Measurements from ENCODE around the gene CSTB.

CSTB gene

GRCh38 chr21:43797925-43798715 lies 22.0 kb upstream of the CSTB start:
- no peak overlapping the region for H3K27ac ChIP-seq (ENCODE audit: low read depth, low read length)
- H3K36me3 ChIP-seq (ENCODE audit: insufficient read depth, low read length): peaks cover 82% of the 10 kb centered on the region

GRCh38 chr21:43797415-43797814 lies 21.3 kb upstream of the CSTB start:
- Histone ChIP-seq H3K9me3 (ENCODE audit: low read length) (no peaks in the 10 kb centered on the region), H3K9ac (ENCODE audit: low read length) (no peak overlapping the region), H3K27me3 (ENCODE audit: control insufficient read depth in 1 of 2, insufficient read depth in 2 of 2, low read length in 2 of 2) (no peaks in the 10 kb centered on the region), H3K4me3 (ENCODE audit: low read depth in 1 of 2, low read length in 2 of 2) (no peak overlapping the region), H3K27ac (ENCODE audit: low read depth, low read length) (no peak overlapping the region), H3K36me3 (ENCODE audit: insufficient read depth, low read length) (peaks cover 89% of the 10 kb centered on the region), H3K4me1 (ENCODE audit: insufficient read depth, low read length) (no peaks in the 10 kb centered on the region)

More at GRCh38 chr21:43797925-43798715, 22.0 kb upstream of the CSTB start:
- H3K4me1 ChIP-seq (ENCODE audit: insufficient read depth, low read length): no peaks in the 10 kb centered on the region
- no peak overlapping the region for H3K4me3 ChIP-seq (ENCODE audit: low read depth in 1 of 2, low read length in 2 of 2)
- no peaks in the 10 kb centered on the region for H3K27me3 ChIP-seq (ENCODE audit: control insufficient read depth in 1 of 2, insufficient read depth in 2 of 2, low read length in 2 of 2)
- H3K9ac ChIP-seq (ENCODE audit: low read length): no peak overlapping the region
- no peaks in the 10 kb centered on the region for H3K9me3 ChIP-seq (ENCODE audit: low read length)

GRCh38 chr21:43794857-43795256 lies 18.7 kb upstream of the CSTB start:
- no peak overlapping the region for H3K9ac ChIP-seq (ENCODE audit: low read length)
- H3K4me1 ChIP-seq (ENCODE audit: insufficient read depth, low read length): peaks cover 10% of the 10 kb centered on the region
- peaks cover 74% of the 10 kb centered on the region for H3K36me3 ChIP-seq (ENCODE audit: insufficient read depth, low read length)

GRCh38 chr21:43794311-43794710 lies 18.2 kb upstream of the CSTB start:
- H3K4me3 ChIP-seq (ENCODE audit: low read depth in 1 of 2, low read length in 2 of 2): no peak overlapping the region
- no peak overlapping the region for H3K9ac ChIP-seq (ENCODE audit: low read length)
- H3K36me3 ChIP-seq (ENCODE audit: insufficient read depth, low read length): peaks cover 72% of the 10 kb centered on the region
- no peaks in the 10 kb centered on the region for H3K27me3 ChIP-seq (ENCODE audit: control insufficient read depth in 1 of 2, insufficient read depth in 2 of 2, low read length in 2 of 2)
- H3K9me3 ChIP-seq (ENCODE audit: low read length): no peaks in the 10 kb centered on the region
- H3K27ac ChIP-seq (ENCODE audit: low read depth, low read length): no peak overlapping the region
- H3K4me1 ChIP-seq (ENCODE audit: insufficient read depth, low read length): peaks cover 11% of the 10 kb centered on the region

More at GRCh38 chr21:43794857-43795256, 18.7 kb upstream of the CSTB start:
- Histone ChIP-seq H3K27ac (ENCODE audit: low read depth, low read length) (no peak overlapping the region), H3K27me3 (ENCODE audit: control insufficient read depth in 1 of 2, insufficient read depth in 2 of 2, low read length in 2 of 2) (no peaks in the 10 kb centered on the region), H3K9me3 (ENCODE audit: low read length) (no peaks in the 10 kb centered on the region), H3K4me3 (ENCODE audit: low read depth in 1 of 2, low read length in 2 of 2) (no peak overlapping the region)

- Histone ChIP-seq H3K27ac (ENCODE audit: low read depth, low read length) (no peak overlapping the region), H3K9ac (ENCODE audit: low read length) (no peak overlapping the region), H3K4me3 (ENCODE audit: low read depth in 1 of 2, low read length in 2 of 2) (no peak overlapping the region), H3K36me3 (ENCODE audit: insufficient read depth, low read length) (peaks cover 61% of the 10 kb centered on the region), H3K27me3 (ENCODE audit: control insufficient read depth in 1 of 2, insufficient read depth in 2 of 2, low read length in 2 of 2) (no peaks in the 10 kb centered on the region), H3K9me3 (ENCODE audit: low read length) (no peaks in the 10 kb centered on the region), H3K4me1 (ENCODE audit: insufficient read depth, low read length) (peaks cover 11% of the 10 kb centered on the region)
Observed at GRCh38 chr21:43793243-43793642, 17.1 kb upstream of the CSTB start.

GRCh38 chr21:43792406-43792805 lies 16.3 kb upstream of the CSTB start:
- Histone ChIP-seq H3K4me3 (ENCODE audit: low read depth in 1 of 2, low read length in 2 of 2) (no peak overlapping the region), H3K4me1 (ENCODE audit: insufficient read depth, low read length) (peaks cover 11% of the 10 kb centered on the region), H3K9me3 (ENCODE audit: low read length) (no peaks in the 10 kb centered on the region), H3K9ac (ENCODE audit: low read length) (no peak overlapping the region), H3K36me3 (ENCODE audit: insufficient read depth, low read length) (peaks cover 53% of the 10 kb centered on the region), H3K27me3 (ENCODE audit: control insufficient read depth in 1 of 2, insufficient read depth in 2 of 2, low read length in 2 of 2) (no peaks in the 10 kb centered on the region), H3K27ac (ENCODE audit: low read depth, low read length) (no peak overlapping the region)

- no peak overlapping the region for H3K27ac ChIP-seq (ENCODE audit: low read depth, low read length)
- peaks cover 11% of the 10 kb centered on the region for H3K4me1 ChIP-seq (ENCODE audit: insufficient read depth, low read length)
- no peaks in the 10 kb centered on the region for H3K9me3 ChIP-seq (ENCODE audit: low read length)
- peaks cover 30% of the 10 kb centered on the region for H3K36me3 ChIP-seq (ENCODE audit: insufficient read depth, low read length)
- no peaks in the 10 kb centered on the region for H3K27me3 ChIP-seq (ENCODE audit: control insufficient read depth in 1 of 2, insufficient read depth in 2 of 2, low read length in 2 of 2)
- peak overlapping the region; percentile 69 to 70 for H3K4me3 ChIP-seq (ENCODE audit: low read depth in 1 of 2, low read length in 2 of 2)
- H3K9ac ChIP-seq (ENCODE audit: low read length): peak overlapping the region; percentile 22
Observed at GRCh38 chr21:43790010-43790524, 14.0 kb upstream of the CSTB start.

GRCh38 chr21:43789276-43790009 lies 13.3 kb upstream of the CSTB start, which contains the start of gene RRP1:
RRP1 (plus strand) TSS chr21:43789577; CDS start chr21:43789630, 53 bp downstream.
- H3K9ac ChIP-seq (ENCODE audit: low read length): peak within 1 kb of the TSS; percentile 30
- H3K4me1 ChIP-seq (ENCODE audit: insufficient read depth, low read length): peaks cover 11% of the 10 kb centered on the region
- no peaks in the 10 kb centered on the region for H3K9me3 ChIP-seq (ENCODE audit: low read length)
- no peaks in the 10 kb centered on the region for H3K27me3 ChIP-seq (ENCODE audit: control insufficient read depth in 1 of 2, insufficient read depth in 2 of 2, low read length in 2 of 2)
- peak within 1 kb of the TSS; percentile 69 to 70 for H3K4me3 ChIP-seq (ENCODE audit: low read depth in 1 of 2, low read length in 2 of 2)
- H3K36me3 ChIP-seq (ENCODE audit: insufficient read depth, low read length): peaks cover 26% of the 10 kb centered on the region
- peak within 1 kb of the TSS; percentile 50 for H3K27ac ChIP-seq (ENCODE audit: low read depth, low read length)

- H3K9me3 ChIP-seq (ENCODE audit: low read length): no peaks in the 10 kb centered on the region
- peaks cover 11% of the 10 kb centered on the region for H3K4me1 ChIP-seq (ENCODE audit: insufficient read depth, low read length)
- H3K27me3 ChIP-seq (ENCODE audit: control insufficient read depth in 1 of 2, insufficient read depth in 2 of 2, low read length in 2 of 2): no peaks in the 10 kb centered on the region
- H3K27ac ChIP-seq (ENCODE audit: low read depth, low read length): no peak overlapping the region
- H3K4me3 ChIP-seq (ENCODE audit: low read depth in 1 of 2, low read length in 2 of 2): no peak overlapping the region
- peaks cover 1% of the 10 kb centered on the region for H3K36me3 ChIP-seq (ENCODE audit: insufficient read depth, low read length)
- H3K9ac ChIP-seq (ENCODE audit: low read length): no peak overlapping the region
Observed at GRCh38 chr21:43786807-43787440, 10.8 kb upstream of the CSTB start.

GRCh38 chr21:43786300-43786806 lies 10.2 kb upstream of the CSTB start:
- peaks cover 11% of the 10 kb centered on the region for H3K4me1 ChIP-seq (ENCODE audit: insufficient read depth, low read length)
- no peaks in the 10 kb centered on the region for H3K27me3 ChIP-seq (ENCODE audit: control insufficient read depth in 1 of 2, insufficient read depth in 2 of 2, low read length in 2 of 2)
- H3K36me3 ChIP-seq (ENCODE audit: insufficient read depth, low read length): no peaks in the 10 kb centered on the region
- H3K27ac ChIP-seq (ENCODE audit: low read depth, low read length): no peak overlapping the region
- H3K9me3 ChIP-seq (ENCODE audit: low read length): no peaks in the 10 kb centered on the region
- no peak overlapping the region for H3K9ac ChIP-seq (ENCODE audit: low read length)
- no peak overlapping the region for H3K4me3 ChIP-seq (ENCODE audit: low read depth in 1 of 2, low read length in 2 of 2)

GRCh38 chr21:43785134-43785533 lies 9.0 kb upstream of the CSTB start:
- Histone ChIP-seq H3K9me3 (ENCODE audit: low read length) (no peaks in the 10 kb centered on the region), H3K4me1 (ENCODE audit: insufficient read depth, low read length) (peaks cover 3% of the 10 kb centered on the region), H3K27ac (ENCODE audit: low read depth, low read length) (no peak overlapping the region), H3K27me3 (ENCODE audit: control insufficient read depth in 1 of 2, insufficient read depth in 2 of 2, low read length in 2 of 2) (no peaks in the 10 kb centered on the region), H3K4me3 (ENCODE audit: low read depth in 1 of 2, low read length in 2 of 2) (no peak overlapping the region), H3K36me3 (ENCODE audit: insufficient read depth, low read length) (no peaks in the 10 kb centered on the region), H3K9ac (ENCODE audit: low read length) (no peak overlapping the region)
